ENCODE measurements around the gene CMSS1. TPM values are rescaled to one million over a fixed set of nuclear protein-coding genes. Genes with fewer than 3 reads are reported as not detected.

The CMSS1 gene
- total RNA-seq, 1 donor from 2014 or later, result 17.3 TPM

DNA sequence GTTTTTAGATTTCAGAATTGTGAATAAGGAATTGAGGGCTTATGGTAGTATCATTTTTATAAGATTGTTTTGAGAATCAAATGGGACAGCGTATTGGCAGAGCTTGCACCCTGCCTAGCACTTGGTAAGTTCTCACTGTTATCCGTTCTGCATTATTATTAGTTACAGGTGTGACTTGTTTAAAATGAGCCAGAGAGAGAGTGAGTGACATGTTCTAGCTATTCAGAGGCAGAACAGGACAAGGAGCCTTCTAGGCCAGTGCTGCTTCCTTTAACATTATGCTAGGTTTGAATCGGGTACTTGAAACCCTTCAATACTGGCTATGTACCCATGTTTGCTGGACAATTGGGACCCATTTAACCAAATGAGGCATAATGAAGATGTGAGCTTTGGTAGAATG is 162.9 kb downstream of the CMSS1 start:
- Histone ChIP-seq H3K4me1 (no peaks in the 10 kb centered on the region), H3K36me3 (no peaks in the 10 kb centered on the region), H3K27ac (no peak overlapping the region), H3K9me3 (no peaks in the 10 kb centered on the region), H3K27me3 (ENCODE audit: low read depth) (no peaks in the 10 kb centered on the region), H3K4me3 (no peak overlapping the region)
- TF ChIP-seq CTCF (IDR thresholded peaks at IDR 0.05), result no peak
- no peak for ATAC-seq
- no peak for DNase-seq
- intact Hi-C loops (cut with DNase I), result no loop called here

GRCh38 chr3:99981138-99981537 is 163.5 kb downstream of the CMSS1 start:
- ATAC-seq (no peak), DNase-seq (no peak)
- H3K27me3 ChIP-seq (ENCODE audit: low read depth), result no peaks in the 10 kb centered on the region
- intact Hi-C loops (cut with DNase I), result no loop called here
- no peak for TF ChIP-seq CTCF (IDR thresholded peaks at IDR 0.05)
- H3K4me3 ChIP-seq, result no peak overlapping the region
- no peaks in the 10 kb centered on the region for H3K36me3 ChIP-seq
- no peak overlapping the region for H3K27ac ChIP-seq
- no peaks in the 10 kb centered on the region for H3K4me1 ChIP-seq
- no peaks in the 10 kb centered on the region for H3K9me3 ChIP-seq

- DNase-seq (no peak), ATAC-seq (no peak)
- H3K27me3 ChIP-seq (ENCODE audit: low read depth), result no peaks in the 10 kb centered on the region
- H3K27ac ChIP-seq, result no peak overlapping the region
- H3K4me3 ChIP-seq, result no peak overlapping the region
- no peak for TF ChIP-seq CTCF (IDR thresholded peaks at IDR 0.05)
- H3K9me3 ChIP-seq, result no peaks in the 10 kb centered on the region
- H3K36me3 ChIP-seq, result no peaks in the 10 kb centered on the region
- H3K4me1 ChIP-seq, result no peaks in the 10 kb centered on the region
- intact Hi-C loops (cut with DNase I), result no loop called here
Measured at GRCh38 chr3:99982650-99983049, 165.0 kb downstream of the CMSS1 start.

- H3K36me3 ChIP-seq, result no peaks in the 10 kb centered on the region
- intact Hi-C loops (cut with DNase I), result no loop called here
- H3K27me3 ChIP-seq (ENCODE audit: low read depth), result no peaks in the 10 kb centered on the region
- H3K27ac ChIP-seq, result no peak overlapping the region
- H3K4me3 ChIP-seq, result no peak overlapping the region
- DNase-seq, result no peak
- no peaks in the 10 kb centered on the region for H3K9me3 ChIP-seq
- no peak for TF ChIP-seq CTCF (IDR thresholded peaks at IDR 0.05)
- no peaks in the 10 kb centered on the region for H3K4me1 ChIP-seq
- ATAC-seq, result no peak
Measured at GRCh38 chr3:99984139-99984538, 166.5 kb downstream of the CMSS1 start.

GRCh38 chr3:99984668-99985067 is 167.0 kb downstream of the CMSS1 start:
- H3K27me3 ChIP-seq (ENCODE audit: low read depth), result no peaks in the 10 kb centered on the region
- H3K9me3 ChIP-seq, result no peaks in the 10 kb centered on the region
- DNase-seq (no peak), ATAC-seq (no peak)
- H3K4me1 ChIP-seq, result no peaks in the 10 kb centered on the region
- TF ChIP-seq CTCF (IDR thresholded peaks at IDR 0.05), result no peak
- H3K27ac ChIP-seq, result no peak overlapping the region
- intact Hi-C loops (cut with DNase I), result no loop called here
- H3K36me3 ChIP-seq, result no peaks in the 10 kb centered on the region
- H3K4me3 ChIP-seq, result no peak overlapping the region

GRCh38 chr3:99990179-99990578 is 172.5 kb downstream of the CMSS1 start:
- no peak for ATAC-seq
- H3K27me3 ChIP-seq (ENCODE audit: low read depth), result no peaks in the 10 kb centered on the region
- intact Hi-C loops (cut with DNase I), result no loop called here

More at GRCh38 chr3:99990179-99990578, 172.5 kb downstream of the CMSS1 start:
- Histone ChIP-seq H3K4me1 (no peaks in the 10 kb centered on the region), H3K4me3 (no peak overlapping the region), H3K9me3 (no peaks in the 10 kb centered on the region), H3K36me3 (no peaks in the 10 kb centered on the region), H3K27ac (no peak overlapping the region)
- TF ChIP-seq CTCF (IDR thresholded peaks at IDR 0.05), result no peak
- DNase-seq, result no peak

Data from lower lobe of right lung (tissue), 2 donors.